GM21381 (cell line): Measurements from ENCODE around the gene SETX.
"Not testable (repeated sequence)": the region's sequence is repeated elsewhere in the genome, so short reads cannot be mapped to it uniquely, and the experiment has no call there.

Source experiments
- ATAC-seq: cut with Tn5 transposase; IDR thresholded peaks from one replicate; pipeline ENCODE4 v1.9.1; 2021; ENCODE audit warnings: mild to moderate bottlenecking, moderate library complexity; ENCODE audit not compliant: unreplicated experiment

The SETX gene

GRCh38 chr9:132354637-132355355 lies at the start of gene SETX:
SETX (minus strand) TSS chr9:132354986; CDS start chr9:132349428, 5,558 bp downstream.
- ATAC-seq = peak; percentile 85

- no peak for ATAC-seq
Measured at GRCh38 chr9:132404228-132404881, 49.6 kb upstream of the SETX start.

- no peak for ATAC-seq
Measured at GRCh38 chr9:132401824-132402223, 47.0 kb upstream of the SETX start.

DNA sequence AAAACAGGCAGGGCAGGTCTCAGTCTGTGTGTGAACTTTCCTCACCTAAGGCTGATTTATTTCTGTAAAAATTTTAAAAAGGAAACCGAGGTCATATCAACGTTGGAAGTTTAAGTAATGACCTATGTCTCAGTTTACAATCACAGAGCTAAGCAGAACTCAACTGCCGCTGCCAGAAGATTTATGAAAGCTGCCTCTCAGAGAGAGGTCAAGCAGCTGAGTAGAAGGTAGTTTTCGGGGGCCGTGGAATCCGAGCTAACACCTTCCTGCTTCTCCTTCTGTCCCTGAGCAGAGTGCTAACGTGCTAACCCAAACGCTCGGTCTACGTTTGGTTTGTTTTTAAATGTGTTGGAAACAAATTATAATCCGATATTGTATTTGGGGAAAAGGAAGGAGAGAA lies 40.8 kb upstream of the SETX start:
- no peak for ATAC-seq

DNA sequence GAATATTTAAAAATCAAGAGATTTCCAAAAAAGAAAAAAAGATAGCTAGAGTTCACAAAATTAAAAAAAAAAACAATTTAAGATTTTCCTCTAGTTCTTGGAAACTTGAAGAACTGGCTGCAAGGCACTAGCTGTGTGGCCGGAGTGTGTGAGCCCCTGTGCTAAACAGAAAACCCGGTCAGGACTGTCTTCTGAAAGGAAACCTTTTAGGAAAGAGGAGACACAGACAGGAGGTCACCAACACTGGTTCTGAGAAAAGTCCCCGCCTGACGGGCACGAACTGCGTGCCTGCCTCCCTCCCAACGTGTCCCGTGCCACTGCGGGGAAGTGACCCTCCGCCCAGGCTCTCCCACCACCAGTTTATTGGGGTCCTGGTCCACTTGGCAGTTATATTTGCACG lies 36.7 kb upstream of the SETX start:
- no peak for ATAC-seq

GRCh38 chr9:132390966-132391365 lies 36.2 kb upstream of the SETX start:
- no peak for ATAC-seq

- ATAC-seq = no peak
Measured at GRCh38 chr9:132387133-132387532, 32.3 kb upstream of the SETX start.

GRCh38 chr9:132384376-132384775 lies 29.6 kb upstream of the SETX start:
- ATAC-seq = no peak

DNA sequence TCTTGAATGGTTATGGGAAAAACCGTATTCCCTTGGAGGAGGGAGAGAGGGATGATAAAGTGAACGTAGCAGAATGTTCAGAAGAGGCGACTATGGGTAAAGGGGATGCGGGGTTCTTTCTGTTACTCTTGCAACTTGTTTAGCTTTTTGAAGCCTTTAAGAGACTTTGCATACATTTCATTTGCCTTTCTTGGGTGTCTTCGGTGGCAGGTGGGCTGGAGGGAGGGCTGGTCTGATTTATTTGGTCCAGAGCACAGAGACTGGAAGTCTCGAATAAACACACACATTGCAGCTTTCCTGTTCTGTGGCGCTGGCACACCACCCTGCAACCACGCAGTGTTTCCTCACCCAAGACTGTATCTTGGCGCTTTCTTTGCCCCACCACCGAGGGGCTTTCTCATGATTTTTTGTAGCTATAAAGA lies 28.7 kb upstream of the SETX start:
- no peak for ATAC-seq

- peak; percentile 70 for ATAC-seq
Measured at GRCh38 chr9:132381966-132382541, 27.3 kb upstream of the SETX start.

- ATAC-seq = not testable (repeated sequence)
Measured at GRCh38 chr9:132378416-132378815, 23.6 kb upstream of the SETX start.

GRCh38 chr9:132377769-132378168 lies 23.0 kb upstream of the SETX start:
- not testable (repeated sequence) for ATAC-seq

DNA sequence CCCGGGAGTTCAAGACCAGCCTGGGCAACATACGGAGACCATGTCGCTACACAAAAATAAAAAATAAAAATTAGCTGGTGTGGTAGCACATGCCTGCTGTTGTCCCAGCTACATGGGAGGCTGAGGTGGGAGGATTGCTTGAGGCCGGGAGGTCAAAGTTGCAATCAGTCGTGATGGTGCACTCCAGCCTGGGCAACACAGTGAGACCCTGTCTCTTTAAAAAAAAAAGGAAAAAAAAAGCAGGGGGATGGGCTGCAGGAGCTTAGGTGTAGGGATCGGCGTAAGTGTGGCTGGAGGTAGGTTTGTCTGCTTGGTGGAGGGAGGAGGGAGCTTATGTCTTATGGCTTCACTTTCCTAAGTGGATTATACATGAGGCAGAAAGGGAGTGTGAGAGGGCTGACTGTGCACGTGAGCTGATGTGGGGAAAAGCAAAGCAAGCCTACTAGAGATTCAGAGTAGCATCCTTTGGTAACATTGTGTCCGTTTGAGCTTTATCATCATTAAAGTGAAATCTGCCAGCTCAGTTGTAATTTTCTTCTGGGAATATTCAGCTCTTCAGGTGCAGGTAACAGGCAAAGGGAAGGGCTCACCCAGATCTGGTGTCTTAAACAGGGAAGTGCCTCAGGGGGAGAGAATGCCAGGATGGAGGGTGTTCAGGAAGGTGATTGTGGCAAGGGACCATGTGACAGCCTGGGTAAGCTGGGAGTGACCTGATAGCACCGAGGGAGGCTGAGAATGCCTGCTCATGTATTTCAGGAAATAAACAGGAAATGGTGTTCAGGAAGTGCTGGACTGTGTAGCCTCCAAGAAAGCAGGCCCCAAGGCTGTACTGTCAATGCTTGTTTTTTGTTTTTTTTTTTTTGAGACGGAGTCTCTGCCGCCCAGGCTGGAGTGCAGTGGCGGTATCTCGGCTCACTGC lies 17.6 kb upstream of the SETX start:
- ATAC-seq = no peak

GRCh38 chr9:132370592-132370991 lies 15.8 kb upstream of the SETX start:
- ATAC-seq = no peak

DNA sequence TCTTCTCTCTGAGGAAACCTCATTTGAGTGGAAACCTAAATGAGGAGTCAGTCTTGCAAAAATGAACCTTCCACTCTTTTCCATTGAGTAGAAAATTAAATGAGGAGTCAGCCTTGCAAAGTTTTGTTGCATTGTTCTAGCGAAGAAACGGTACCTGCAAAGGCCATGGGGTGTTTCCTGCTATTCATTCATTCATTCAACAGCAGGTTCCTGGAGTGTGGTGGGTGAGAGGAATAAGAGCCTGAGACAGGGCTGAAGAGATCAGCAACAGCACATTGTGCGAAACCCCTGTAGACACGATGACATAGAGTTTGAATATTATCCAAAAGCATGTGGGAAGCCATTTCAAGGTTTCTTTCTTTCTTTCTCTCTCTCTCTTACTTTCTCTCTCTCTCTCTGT lies 14.6 kb upstream of the SETX start:
- ATAC-seq = no peak

DNA sequence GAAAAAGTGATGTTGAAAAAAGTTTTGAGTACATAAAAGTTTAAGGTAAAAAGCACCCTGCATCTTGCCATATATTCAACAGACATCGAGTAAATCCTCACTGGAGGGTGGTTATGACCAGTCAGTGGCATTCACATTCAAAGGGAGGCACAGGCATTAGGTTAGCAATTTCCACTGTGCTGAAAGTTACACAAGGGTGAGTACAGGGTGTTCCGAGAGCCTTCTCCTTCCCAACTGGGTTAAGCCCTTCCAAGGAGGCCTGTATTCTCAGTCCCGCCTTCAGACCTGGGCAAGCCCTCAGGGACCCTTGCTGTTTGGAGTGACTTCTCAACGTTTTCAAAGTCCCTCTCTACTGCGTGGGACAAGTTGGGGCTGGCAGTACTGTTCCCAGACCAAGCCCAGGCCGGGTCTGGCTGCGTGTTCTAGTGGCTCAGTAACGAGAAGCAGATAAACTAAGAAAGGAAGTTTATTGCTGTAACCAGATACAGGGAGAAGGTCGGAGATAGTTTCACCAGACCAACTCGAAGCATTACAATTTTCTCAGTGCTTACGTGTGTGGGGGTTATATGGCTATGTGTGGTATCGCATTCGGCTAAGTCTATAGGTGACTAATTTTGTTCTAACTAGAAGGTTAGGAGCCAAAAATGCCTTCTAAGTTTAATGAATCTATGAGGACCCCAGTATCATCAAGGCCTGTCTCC lies 13.0 kb upstream of the SETX start:
- ATAC-seq = no peak

DNA sequence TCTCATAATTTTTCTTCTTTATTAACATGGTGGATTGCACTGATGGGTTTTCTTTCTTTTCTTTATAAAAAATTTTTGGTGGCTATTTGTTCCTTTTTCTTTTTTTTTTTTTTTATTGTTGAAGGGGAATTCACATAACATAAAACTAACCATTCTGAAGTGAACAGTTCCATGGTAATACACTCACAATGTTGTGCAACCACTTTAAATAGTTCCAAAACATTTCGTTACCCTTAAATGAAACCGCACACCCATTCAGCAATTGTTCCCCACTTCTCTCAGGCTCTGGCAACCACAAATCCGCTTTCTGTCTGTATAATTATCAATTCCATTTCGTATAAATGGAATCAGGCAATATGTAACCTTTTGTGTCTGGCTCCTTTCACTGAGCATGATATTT lies 11.7 kb upstream of the SETX start:
- ATAC-seq = no peak

- no peak for ATAC-seq
Measured at GRCh38 chr9:132365986-132366385, 11.2 kb upstream of the SETX start.

DNA sequence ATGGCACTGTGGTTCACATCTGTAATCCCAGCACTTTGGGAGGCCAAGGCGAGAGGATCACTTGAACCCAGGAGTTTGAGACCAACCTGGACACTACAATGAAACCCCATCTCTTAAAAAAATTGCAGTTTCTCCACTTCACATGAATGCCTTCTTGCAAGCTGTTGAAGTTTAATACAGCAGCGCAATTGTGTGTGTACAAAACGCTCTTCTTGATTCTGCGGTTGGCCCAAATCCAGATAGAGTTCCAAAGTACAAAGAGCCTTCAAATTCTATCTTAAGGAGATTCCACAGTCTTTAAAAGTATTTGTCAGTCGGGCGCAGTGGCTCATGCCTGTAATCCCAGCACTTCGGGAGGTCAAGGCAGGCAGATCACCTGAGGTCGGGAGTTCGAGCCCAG lies 9.3 kb upstream of the SETX start:
- no peak for ATAC-seq

- no peak for ATAC-seq
Measured at GRCh38 chr9:132357764-132358163, 3.0 kb upstream of the SETX start.
